PC-9 (cell line): ENCODE measurements around the gene UBE2B. TPM values are rescaled to one million over a fixed set of nuclear protein-coding genes. Genes with fewer than 3 reads are reported as not detected.

Experiments used
- BruUV-seq: library from RNA; stranded (reverse); fragments of 400-500 nt; replicated peaks from 2 replicates; lab custom pipeline; 2021; lab: Mats Ljungman, UMichigan
- CTCF ChIA-PET: fragments of 300-600 bp; sonication (Branson Sonifier 250); formaldehyde crosslinking; loops from one replicate; lab custom pipeline; 2022; ENCODE audit warnings: antibody characterized with exemption; lab: Charles Lee
- POLR2A ChIA-PET: fragments of 300-600 bp; sonication (Branson Sonifier 250); formaldehyde crosslinking; loops from one replicate; lab custom pipeline; 2022; ENCODE audit warnings: antibody characterized with exemption; ENCODE audit not compliant: unreplicated experiment; lab: Charles Lee
- DNase-seq, 2 experiments: peaks; one replicate each; pipeline versions ENCODE4 v3.0.0 to v3.0.0-alpha.2; 2015 to 2022; ENCODE audit warnings: mixed read lengths in 1 of 2
- H2AFZ ChIP-seq: fragments of 200-600 bp; sonication (generic); 2 replicates; pipeline ENCODE4 v1.8.1; 2017; ENCODE audit warnings: antibody characterized with exemption
- H3F3A ChIP-seq: fragments of 200-600 bp; sonication (generic); 2 replicates; pipeline ENCODE4 v1.8.1; 2017; ENCODE audit warnings: antibody characterized with exemption, mild to moderate bottlenecking, low read depth; ENCODE audit not compliant: insufficient read depth
- H3K27ac ChIP-seq: fragments of 200-600 bp; sonication (generic); 2 replicates; pipeline ENCODE4 v1.6.1; 2016; ENCODE audit warnings: mixed run types
- H3K27me3 ChIP-seq: fragments of 200-600 bp; sonication (generic); 2 replicates; pipeline ENCODE4 v1.6.1; 2016; ENCODE audit warnings: low read depth, mixed run types; ENCODE audit not compliant: insufficient read depth
- H3K36me3 ChIP-seq: fragments of 200-600 bp; sonication (generic); 2 replicates; pipeline ENCODE4 v1.6.1; 2016; ENCODE audit warnings: low read depth, mixed run types
- H3K4me1 ChIP-seq: fragments of 200-600 bp; sonication (generic); replicated peaks from 2 replicates; pipeline ENCODE4 v1.6.1; 2016; ENCODE audit warnings: mixed run types; ENCODE audit not compliant: insufficient read depth
- H3K4me2 ChIP-seq: fragments of 200-600 bp; sonication (generic); 2 replicates; pipeline ENCODE4 v1.6.1; 2017; ENCODE audit warnings: mixed run types
- H3K4me3 ChIP-seq: fragments of 200-600 bp; sonication (generic); 2 replicates; pipeline ENCODE4 v1.6.1; 2016; ENCODE audit warnings: mixed run types
- H3K79me2 ChIP-seq: fragments of 200-600 bp; sonication (generic); 2 replicates; pipeline ENCODE4 v1.6.1; 2017; ENCODE audit warnings: low read depth, mixed run types
- H3K9me2 ChIP-seq: fragments of 200-600 bp; sonication (generic); 2 replicates; pipeline ENCODE4 v1.8.1; 2017; ENCODE audit warnings: mild to moderate bottlenecking; ENCODE audit not compliant: insufficient read depth
- H3K9me3 ChIP-seq: fragments of 200-600 bp; sonication (generic); 2 replicates; pipeline ENCODE4 v1.8.1; 2016; ENCODE audit warnings: low read depth; ENCODE audit not compliant: insufficient read depth
- H4K20me1 ChIP-seq: fragments of 200-600 bp; sonication (generic); 2 replicates; pipeline ENCODE4 v1.8.1; 2017; ENCODE audit not compliant: insufficient read depth
- EZH2 ChIP-seq: fragments of 200-600 bp; sonication (generic); IDR thresholded peaks from 2 replicates; pipeline ENCODE4 v1.8.0; 2017; ENCODE audit warnings: antibody characterized with exemption, low read depth
- intact Hi-C: fragments of 100-400 bp; cut with micrococcal nuclease; formaldehyde crosslinking; loops from one replicate; pipeline ENCODE4 v1.10.0; 2022; ENCODE audit not compliant: unreplicated experiment
- total RNA-seq: library from RNA; stranded (reverse); gene quantifications from 2 replicates; pipeline ENCODE4 v1.2.3, GENCODE V29; 2021
- TF ChIP-seq, protein P1 (sequence below): fragments of 200-600 bp; sonication (generic); conservative IDR thresholded peaks from 2 replicates; pipeline ENCODE4 v1.6.1; 2017; ENCODE audit warnings: mixed run types, antibody characterized with exemption, mild to moderate bottlenecking, moderate library complexity

UBE2B gene
- total RNA-seq, 1 experiment from 2014 or later = 85.5 TPM

DNA sequence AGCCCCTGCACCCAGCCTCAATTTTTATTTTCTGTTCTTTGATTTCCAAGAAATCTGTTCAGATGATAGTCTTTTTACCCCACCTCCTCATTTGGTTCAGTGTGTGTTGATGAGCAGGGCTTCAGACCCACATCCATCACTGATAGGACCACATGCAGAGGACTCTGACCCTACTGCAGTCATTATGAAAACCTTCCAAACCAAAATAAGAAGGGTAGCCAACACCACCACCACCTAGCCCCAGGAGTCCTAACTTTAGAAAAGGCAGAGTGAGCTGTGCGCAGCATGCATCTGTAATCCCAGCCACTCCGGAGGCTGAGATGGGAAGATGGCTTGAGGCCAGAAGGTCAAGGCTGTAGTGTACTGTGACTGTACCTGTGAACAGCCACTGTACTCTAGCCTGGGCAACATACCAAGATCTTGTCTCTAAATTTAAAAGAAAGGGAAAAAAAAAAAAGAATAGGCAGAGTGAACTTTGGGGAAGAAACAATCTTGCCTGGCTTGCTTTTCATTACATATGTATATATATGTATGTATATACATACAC is 27.3 kb downstream of the UBE2B start:
- H3K4me1 ChIP-seq = no peaks in the 10 kb centered on the region
- H3K27me3 ChIP-seq = no peaks in the 10 kb centered on the region
- no peak for DNase-seq
- H3K27ac ChIP-seq = no peak overlapping the region
- no peaks in the 10 kb centered on the region for H3K79me2 ChIP-seq
- intact Hi-C loops = no loop called here
- H3K9me2 ChIP-seq = no peaks in the 10 kb centered on the region; the same call in 1 of the 2 replicates
- no peaks in the 10 kb centered on the region; the same call in 1 of the 2 replicates for H4K20me1 ChIP-seq
- ChIA-PET POLR2A (no interaction called here), CTCF (no interaction called here)
- H3K36me3 ChIP-seq = peaks cover 12% of the 10 kb centered on the region; the same call in 1 of the 2 replicates
- no peak overlapping the region for H2AFZ ChIP-seq
- no TSS peak for BruUV-seq
- no peaks in the 10 kb centered on the region for H3K9me3 ChIP-seq
- H3F3A ChIP-seq = peaks cover 13% of the 10 kb centered on the region; the same call in 1 of the 2 replicates
- H3K4me3 ChIP-seq = no peak overlapping the region
- H3K4me2 ChIP-seq = no peak overlapping the region
- TF ChIP-seq EZH2 = no peak
- TF ChIP-seq, protein P1, sequence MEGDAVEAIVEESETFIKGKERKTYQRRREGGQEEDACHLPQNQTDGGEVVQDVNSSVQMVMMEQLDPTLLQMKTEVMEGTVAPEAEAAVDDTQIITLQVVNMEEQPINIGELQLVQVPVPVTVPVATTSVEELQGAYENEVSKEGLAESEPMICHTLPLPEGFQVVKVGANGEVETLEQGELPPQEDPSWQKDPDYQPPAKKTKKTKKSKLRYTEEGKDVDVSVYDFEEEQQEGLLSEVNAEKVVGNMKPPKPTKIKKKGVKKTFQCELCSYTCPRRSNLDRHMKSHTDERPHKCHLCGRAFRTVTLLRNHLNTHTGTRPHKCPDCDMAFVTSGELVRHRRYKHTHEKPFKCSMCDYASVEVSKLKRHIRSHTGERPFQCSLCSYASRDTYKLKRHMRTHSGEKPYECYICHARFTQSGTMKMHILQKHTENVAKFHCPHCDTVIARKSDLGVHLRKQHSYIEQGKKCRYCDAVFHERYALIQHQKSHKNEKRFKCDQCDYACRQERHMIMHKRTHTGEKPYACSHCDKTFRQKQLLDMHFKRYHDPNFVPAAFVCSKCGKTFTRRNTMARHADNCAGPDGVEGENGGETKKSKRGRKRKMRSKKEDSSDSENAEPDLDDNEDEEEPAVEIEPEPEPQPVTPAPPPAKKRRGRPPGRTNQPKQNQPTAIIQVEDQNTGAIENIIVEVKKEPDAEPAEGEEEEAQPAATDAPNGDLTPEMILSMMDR = no peak

DNA sequence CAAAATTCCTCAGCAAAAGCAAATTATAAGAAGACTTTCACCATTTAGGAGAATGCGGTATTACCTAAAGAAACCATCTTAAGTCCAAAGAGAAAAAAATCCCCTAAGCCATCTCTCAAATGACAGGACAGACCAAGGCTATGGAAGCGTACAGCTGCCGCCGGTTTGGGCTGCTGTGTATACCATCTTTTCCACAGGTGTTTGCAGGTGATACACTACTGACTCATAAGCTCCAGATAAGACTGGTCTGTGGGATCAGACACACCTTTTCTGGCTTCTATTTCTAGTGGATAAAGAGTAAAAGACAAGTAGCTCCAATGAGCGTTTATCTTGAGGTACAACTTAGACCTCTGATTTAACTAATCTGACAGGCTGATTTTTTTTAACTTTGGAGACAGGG is 32.6 kb downstream of the UBE2B start:
- DNase-seq = no peak
- POLR2A ChIA-PET = interaction anchor here (0.6 to 0.7 kb wide), 3 partner anchors 62 to 129 kb away, joined by 3 to 9 read pairs (median 4); no protein-coding TSS in a partner anchor

DNA sequence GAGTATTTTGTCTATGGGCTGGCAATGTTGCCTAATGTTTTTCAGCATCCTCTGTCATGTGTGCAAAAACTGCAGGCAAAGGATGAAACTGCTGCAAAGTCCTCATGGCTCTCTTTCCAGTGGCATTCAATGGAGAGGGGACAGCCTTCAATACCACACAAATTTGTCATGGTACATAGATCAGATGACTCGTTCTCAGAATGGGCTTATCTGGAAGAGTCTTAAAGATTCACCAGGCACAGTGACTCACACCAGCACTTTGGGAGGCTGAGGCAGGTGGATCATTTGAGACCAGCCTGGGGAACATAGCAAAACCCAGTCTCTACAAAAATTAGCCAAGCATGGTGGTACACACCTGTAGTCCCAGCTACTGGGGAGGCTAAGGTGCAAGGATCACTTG is 35.0 kb downstream of the UBE2B start:
- H3K9me2 ChIP-seq = no peaks in the 10 kb centered on the region
- no peak overlapping the region for H2AFZ ChIP-seq
- peaks cover 8% of the 10 kb centered on the region; the same call in 1 of the 2 replicates for H3F3A ChIP-seq
- H3K27me3 ChIP-seq = no peaks in the 10 kb centered on the region
- H3K4me3 ChIP-seq = no peak overlapping the region
- peaks cover 23% of the 10 kb centered on the region for H3K79me2 ChIP-seq
- no peak for DNase-seq
- no peak for TF ChIP-seq EZH2
- TF ChIP-seq, protein P1 = no peak
- H3K4me1 ChIP-seq = peaks cover 16% of the 10 kb centered on the region
- POLR2A ChIA-PET = no interaction called here
- BruUV-seq = no TSS peak
- no peak overlapping the region for H3K27ac ChIP-seq
- no peaks in the 10 kb centered on the region for H4K20me1 ChIP-seq
- CTCF ChIA-PET = no interaction called here
- H3K36me3 ChIP-seq = no peaks in the 10 kb centered on the region
- intact Hi-C loops = no loop called here
- H3K4me2 ChIP-seq = no peak overlapping the region
- no peaks in the 10 kb centered on the region for H3K9me3 ChIP-seq

More for the DNA sequence above, 32.6 kb downstream of the UBE2B start:
- no peaks in the 10 kb centered on the region for H3K4me1 ChIP-seq
- no peak overlapping the region for H3K27ac ChIP-seq
- TF ChIP-seq EZH2 = no peak
- TF ChIP-seq, protein P1 = no peak
- H4K20me1 ChIP-seq = no peaks in the 10 kb centered on the region
- 0 out of 2 replicates have a peak, but pooled peaks cover 5% of the 10 kb centered on the region for H3K36me3 ChIP-seq
- CTCF ChIA-PET = no interaction called here
- no peaks in the 10 kb centered on the region for H3K9me3 ChIP-seq
- H3K9me2 ChIP-seq = no peaks in the 10 kb centered on the region
- intact Hi-C loops = no loop called here
- H3F3A ChIP-seq = peaks cover 11% of the 10 kb centered on the region; the same call in 1 of the 2 replicates
- H3K27me3 ChIP-seq = no peaks in the 10 kb centered on the region
- H3K4me3 ChIP-seq = no peak overlapping the region
- no peaks in the 10 kb centered on the region for H3K79me2 ChIP-seq
- BruUV-seq = no TSS peak
- H2AFZ ChIP-seq = no peak overlapping the region
- no peak overlapping the region for H3K4me2 ChIP-seq
